HCT116 (cell line): ENCODE measurements around the gene ITPR1. TPM values are rescaled to one million over a fixed set of nuclear protein-coding genes. Genes with fewer than 3 reads are reported as not detected.

ENCODE experiments used
- ATAC-seq: fragments of 200-7000 bp; cut with Tn5 transposase; 2 replicates; pipeline ENCODE4 v1.9.1; 2020; ENCODE audit warnings: mild to moderate bottlenecking, moderate library complexity
- BruUV-seq: library from RNA; stranded (reverse); fragments of 400-500 nt; replicated peaks from 2 replicates; lab custom pipeline; 2021; lab: Mats Ljungman, UMichigan
- CTCF ChIA-PET: fragments of 300-600 bp; sonication (Branson Sonifier 250); formaldehyde crosslinking; loops from one replicate; lab custom pipeline; 2021; ENCODE audit warnings: antibody characterized with exemption; lab: Charles Lee
- POLR2A ChIA-PET: fragments of 300-600, 350-600 bp; sonication (Branson Sonifier 250); formaldehyde crosslinking; loops from one replicate; lab custom pipeline; 2021; ENCODE audit warnings: antibody characterized with exemption; lab: Charles Lee
- RAD21 ChIA-PET, 2 experiments: fragments of 300-600 bp; sonication (Branson Sonifier 250); formaldehyde crosslinking; loops; one replicate each; lab custom pipeline; 2023; ENCODE audit warnings: low total read pairs in 2 of 2; ENCODE audit not compliant: uncharacterized antibody in 2 of 2, unreplicated experiment in 2 of 2, low non-redundant PET in 1 of 2; lab: Charles Lee
- DNase-seq: peaks from one replicate; pipeline ENCODE4 v3.0.0-alpha.2; 2010; ENCODE audit warnings: low read depth, low spot score
- H2AFZ ChIP-seq: fragments of 200-600 bp; shearing (Covaris generic), sonication (generic); 2 replicates; pipeline ENCODE4 v1.6.1; 2017; ENCODE audit warnings: low read depth, mixed run types, mixed read lengths, antibody characterized with exemption, low read length; ENCODE audit not compliant: poor library complexity, severe bottlenecking
- H3K27ac ChIP-seq: 2 replicates; pipeline ENCODE4 v1.5.1; 2012; ENCODE audit warnings: low read depth, low read length
- H3K27me3 ChIP-seq: fragments of 200-600 bp; sonication (generic); 2 replicates; pipeline ENCODE4 v1.6.1; 2016; ENCODE audit warnings: mixed run types, low read length, mixed read lengths; ENCODE audit not compliant: insufficient read depth
- H3K36me3 ChIP-seq, 2 experiments: fragments of 200-500 bp in 1 of 2; fragments of 200-600 bp in 1 of 2; sonication (Bioruptor generic) in 1 of 2; sonication (generic) in 1 of 2; 2 replicates each; pipeline versions ENCODE4 v1.5.1 to v1.6.1; 2014 to 2016; ENCODE audit warnings: low read length in 2 of 2, inconsistent platforms in 1 of 2, mixed read lengths in 1 of 2, mixed run types in 1 of 2; ENCODE audit not compliant: insufficient read depth in 2 of 2, control insufficient read depth in 1 of 2
- H3K4me1 ChIP-seq, 2 experiments: fragments of 200-600 bp in 1 of 2; sonication (generic) in 1 of 2; 2 replicates each; pipeline versions ENCODE4 v1.5.1 to v1.6.1; 2012 to 2017; ENCODE audit warnings: low read length in 2 of 2, inconsistent platforms in 1 of 2, mild to moderate bottlenecking in 1 of 2, mixed read lengths in 1 of 2, mixed run types in 1 of 2, moderate library complexity in 1 of 2; ENCODE audit not compliant: insufficient read depth in 2 of 2, control insufficient read depth in 1 of 2
- H3K4me2 ChIP-seq: fragments of 200-600 bp; sonication (generic); 2 replicates; pipeline ENCODE4 v1.6.1; 2017; ENCODE audit warnings: mixed run types, low read length, mixed read lengths
- H3K4me3 ChIP-seq, 2 experiments: fragments of 200-600 bp in 1 of 2; sonication (generic) in 1 of 2; replicated peaks in 1 of 2; 2 replicates each; pipeline ENCODE4 v1.5.1; 2011 to 2016; ENCODE audit warnings: low read length in 2 of 2, control low read depth in 1 of 2, low read depth in 1 of 2, mild to moderate bottlenecking in 1 of 2, mixed read lengths in 1 of 2, mixed run types in 1 of 2
- H3K79me2 ChIP-seq: fragments of 200-600 bp; sonication (generic); 2 replicates; pipeline ENCODE4 v1.6.1; 2017; ENCODE audit warnings: mild to moderate bottlenecking, mixed run types, low read length, moderate library complexity, mixed read lengths; ENCODE audit not compliant: insufficient read depth
- H3K9ac ChIP-seq: fragments of 200-600 bp; sonication (generic); 2 replicates; pipeline ENCODE4 v1.6.1; 2016; ENCODE audit warnings: low read length, mixed read lengths
- H3K9me2 ChIP-seq: fragments of 200-600 bp; sonication (generic), shearing (Covaris generic); 2 replicates; pipeline ENCODE4 v1.6.1; 2017; ENCODE audit warnings: mixed run types, mild to moderate bottlenecking, moderate library complexity; ENCODE audit not compliant: insufficient read depth
- H3K9me3 ChIP-seq, 2 experiments: fragments of 200-500 bp in 1 of 2; fragments of 200-600 bp in 1 of 2; sonication (Bioruptor generic) in 1 of 2; sonication (generic) in 1 of 2; 2 replicates each; pipeline ENCODE4 v1.6.1; 2014 to 2017; ENCODE audit warnings: low read length in 2 of 2, mixed read lengths in 2 of 2, inconsistent platforms in 1 of 2, low read depth in 1 of 2, mild to moderate bottlenecking in 1 of 2, mixed run types in 1 of 2, moderate library complexity in 1 of 2; ENCODE audit not compliant: control insufficient read depth in 1 of 2, insufficient read depth in 1 of 2
- H4K20me1 ChIP-seq: fragments of 200-600 bp; sonication (generic), shearing (Covaris generic); 2 replicates; pipeline ENCODE4 v1.6.1; 2017; ENCODE audit warnings: mixed run types, mild to moderate bottlenecking, moderate library complexity; ENCODE audit not compliant: insufficient read depth
- POLR2AphosphoS5 ChIP-seq: IDR thresholded peaks from 2 replicates; pipeline ENCODE4 v1.6.1; 2011; ENCODE audit warnings: mild to moderate bottlenecking, low read depth, low read length, moderate library complexity
- SP1 ChIP-seq: IDR thresholded peaks from 2 replicates; pipeline ENCODE4 v1.6.1; 2012; ENCODE audit warnings: low read depth
- TCF7L2 ChIP-seq: IDR thresholded peaks from 2 replicates; pipeline ENCODE4 v1.7.0; 2011; ENCODE audit warnings: borderline replicate concordance, inconsistent platforms; ENCODE audit not compliant: insufficient read depth, insufficient read length; ENCODE audit errors: extremely low read depth
- YY1 ChIP-seq: IDR thresholded peaks from 2 replicates; pipeline ENCODE4 v1.6.1; 2011; ENCODE audit warnings: low read length, low read depth, moderate library complexity, mild to moderate bottlenecking; ENCODE audit not compliant: insufficient replicate concordance; ENCODE audit errors: extremely low read depth
- ZNF274 ChIP-seq: fragments of 200-500 bp; sonication (Bioruptor generic); IDR thresholded peaks from 2 replicates; pipeline ENCODE4 v1.6.1; 2014; ENCODE audit warnings: mild to moderate bottlenecking, low read depth, low read length, inconsistent platforms
- intact Hi-C: fragments of 100-400 bp; cut with micrococcal nuclease; formaldehyde crosslinking; loops from 2 replicates; pipeline ENCODE4 v1.10.0; 2022
- total RNA-seq: library from RNA; stranded (reverse); gene quantifications from one replicate; pipeline ENCODE4 v1.2.1, GENCODE V29; 2021; ENCODE audit not compliant: unreplicated experiment
- TF ChIP-seq, protein P1 (sequence below): IDR thresholded peaks from 2 replicates; pipeline ENCODE4 v1.6.1; 2011; ENCODE audit warnings: mild to moderate bottlenecking, low read length, moderate library complexity; ENCODE audit not compliant: insufficient replicate concordance; ENCODE audit errors: extremely low read depth
- TF ChIP-seq, protein P2 (sequence below): IDR thresholded peaks from 2 replicates; pipeline ENCODE4 v1.6.1; 2012; ENCODE audit warnings: low read depth
- TF ChIP-seq, protein P3 (sequence below): IDR thresholded peaks from 2 replicates; pipeline ENCODE4 v1.6.1; 2012

ITPR1 gene
- total RNA-seq, 1 experiment from 2014 or later, result 9.2 TPM

DNA sequence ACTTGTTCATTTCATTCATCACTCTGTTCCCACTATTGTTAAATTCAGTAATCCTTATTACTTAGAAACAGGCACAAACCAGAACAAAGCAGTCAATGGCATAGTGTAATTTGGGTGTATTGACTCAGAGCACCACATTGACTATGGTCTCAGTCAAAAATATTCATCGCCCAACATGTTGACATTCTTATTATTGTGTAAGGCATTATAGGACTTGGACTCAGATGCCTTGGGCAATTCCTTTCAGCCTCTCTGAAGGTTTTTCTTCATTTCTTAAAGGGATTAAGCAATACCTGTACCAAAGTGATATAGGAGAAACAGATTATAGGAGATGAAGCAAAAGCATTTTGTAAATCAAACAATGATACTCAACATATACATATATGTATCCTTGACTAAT is 371.4 kb downstream of the ITPR1 start:
- no peak for ATAC-seq
- RAD21 ChIA-PET, result no interaction called here
- H3K27me3 ChIP-seq, result no peaks in the 10 kb centered on the region
- no peaks in the 10 kb centered on the region for H3K79me2 ChIP-seq
- no peaks in the 10 kb centered on the region for H3K9me2 ChIP-seq
- intact Hi-C loops, result no loop called here
- H4K20me1 ChIP-seq, result no peaks in the 10 kb centered on the region
- no TSS peak for BruUV-seq
- TF ChIP-seq, protein P1, sequence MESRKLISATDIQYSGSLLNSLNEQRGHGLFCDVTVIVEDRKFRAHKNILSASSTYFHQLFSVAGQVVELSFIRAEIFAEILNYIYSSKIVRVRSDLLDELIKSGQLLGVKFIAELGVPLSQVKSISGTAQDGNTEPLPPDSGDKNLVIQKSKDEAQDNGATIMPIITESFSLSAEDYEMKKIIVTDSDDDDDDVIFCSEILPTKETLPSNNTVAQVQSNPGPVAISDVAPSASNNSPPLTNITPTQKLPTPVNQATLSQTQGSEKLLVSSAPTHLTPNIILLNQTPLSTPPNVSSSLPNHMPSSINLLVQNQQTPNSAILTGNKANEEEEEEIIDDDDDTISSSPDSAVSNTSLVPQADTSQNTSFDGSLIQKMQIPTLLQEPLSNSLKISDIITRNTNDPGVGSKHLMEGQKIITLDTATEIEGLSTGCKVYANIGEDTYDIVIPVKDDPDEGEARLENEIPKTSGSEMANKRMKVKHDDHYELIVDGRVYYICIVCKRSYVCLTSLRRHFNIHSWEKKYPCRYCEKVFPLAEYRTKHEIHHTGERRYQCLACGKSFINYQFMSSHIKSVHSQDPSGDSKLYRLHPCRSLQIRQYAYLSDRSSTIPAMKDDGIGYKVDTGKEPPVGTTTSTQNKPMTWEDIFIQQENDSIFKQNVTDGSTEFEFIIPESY, result no peak
- no peak for TF ChIP-seq POLR2AphosphoS5
- TF ChIP-seq YY1, result no peak
- no peak for TF ChIP-seq ZNF274
- TF ChIP-seq, protein P2, sequence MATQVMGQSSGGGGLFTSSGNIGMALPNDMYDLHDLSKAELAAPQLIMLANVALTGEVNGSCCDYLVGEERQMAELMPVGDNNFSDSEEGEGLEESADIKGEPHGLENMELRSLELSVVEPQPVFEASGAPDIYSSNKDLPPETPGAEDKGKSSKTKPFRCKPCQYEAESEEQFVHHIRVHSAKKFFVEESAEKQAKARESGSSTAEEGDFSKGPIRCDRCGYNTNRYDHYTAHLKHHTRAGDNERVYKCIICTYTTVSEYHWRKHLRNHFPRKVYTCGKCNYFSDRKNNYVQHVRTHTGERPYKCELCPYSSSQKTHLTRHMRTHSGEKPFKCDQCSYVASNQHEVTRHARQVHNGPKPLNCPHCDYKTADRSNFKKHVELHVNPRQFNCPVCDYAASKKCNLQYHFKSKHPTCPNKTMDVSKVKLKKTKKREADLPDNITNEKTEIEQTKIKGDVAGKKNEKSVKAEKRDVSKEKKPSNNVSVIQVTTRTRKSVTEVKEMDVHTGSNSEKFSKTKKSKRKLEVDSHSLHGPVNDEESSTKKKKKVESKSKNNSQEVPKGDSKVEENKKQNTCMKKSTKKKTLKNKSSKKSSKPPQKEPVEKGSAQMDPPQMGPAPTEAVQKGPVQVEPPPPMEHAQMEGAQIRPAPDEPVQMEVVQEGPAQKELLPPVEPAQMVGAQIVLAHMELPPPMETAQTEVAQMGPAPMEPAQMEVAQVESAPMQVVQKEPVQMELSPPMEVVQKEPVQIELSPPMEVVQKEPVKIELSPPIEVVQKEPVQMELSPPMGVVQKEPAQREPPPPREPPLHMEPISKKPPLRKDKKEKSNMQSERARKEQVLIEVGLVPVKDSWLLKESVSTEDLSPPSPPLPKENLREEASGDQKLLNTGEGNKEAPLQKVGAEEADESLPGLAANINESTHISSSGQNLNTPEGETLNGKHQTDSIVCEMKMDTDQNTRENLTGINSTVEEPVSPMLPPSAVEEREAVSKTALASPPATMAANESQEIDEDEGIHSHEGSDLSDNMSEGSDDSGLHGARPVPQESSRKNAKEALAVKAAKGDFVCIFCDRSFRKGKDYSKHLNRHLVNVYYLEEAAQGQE, result no peak
- TF ChIP-seq SP1, result no peak
- no peak for TF ChIP-seq TCF7L2
- TF ChIP-seq, protein P3, sequence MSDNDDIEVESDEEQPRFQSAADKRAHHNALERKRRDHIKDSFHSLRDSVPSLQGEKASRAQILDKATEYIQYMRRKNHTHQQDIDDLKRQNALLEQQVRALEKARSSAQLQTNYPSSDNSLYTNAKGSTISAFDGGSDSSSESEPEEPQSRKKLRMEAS, result no peak
- H3K4me2 ChIP-seq, result no peak overlapping the region
- H3K4me1 ChIP-seq, result peaks cover 16 to 23% of the 10 kb centered on the region in 2 experiments
- DNase-seq, result no peak
- no peak overlapping the region for H3K9ac ChIP-seq
- POLR2A ChIA-PET, result no interaction called here
- no peaks in the 10 kb centered on the region for H3K36me3 ChIP-seq
- H3K4me3 ChIP-seq, result no peak overlapping the region
- no peaks in the 10 kb centered on the region for H3K9me3 ChIP-seq
- no peak overlapping the region for H2AFZ ChIP-seq
- CTCF ChIA-PET, result no interaction called here
- H3K27ac ChIP-seq, result no peak overlapping the region
